ENCODE data around the gene GNPTAB. TPM values are rescaled to one million over a fixed set of nuclear protein-coding genes. Genes with fewer than 3 reads are reported as not detected.

The GNPTAB gene
- total and polyA plus RNA-seq, 2 of the 13 experiments (the other 11 are each of a cell fraction or from before 2014, with no cell fraction given), result 13.6 to 19.4 TPM

DNA sequence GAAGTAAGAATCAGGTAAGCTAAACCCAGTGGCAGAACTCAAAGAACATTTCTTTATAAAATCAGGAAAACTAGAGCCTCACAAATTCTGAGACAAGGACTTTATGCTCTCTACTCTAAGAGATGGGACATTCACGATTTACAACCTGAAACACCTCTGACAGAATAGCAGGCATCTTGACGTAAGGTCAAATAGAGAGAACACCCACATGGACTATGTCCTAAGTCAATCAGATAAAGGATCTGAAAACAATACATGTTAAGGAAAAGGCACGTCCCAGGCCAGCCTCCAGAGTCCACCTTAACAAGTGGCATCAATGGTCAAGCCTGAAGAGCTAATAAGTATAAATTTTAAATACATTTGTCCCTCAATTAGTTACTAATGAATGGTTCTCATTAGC lies 51.6 kb downstream of the GNPTAB start:
- Histone ChIP-seq H3K27ac (ENCODE audit: extremely low read length, insufficient read depth, low read length) (no peak overlapping the region), H3K27me3 (ENCODE audit: control insufficient read depth in 1 of 2, insufficient read depth in 2 of 2, low read length in 2 of 2) (no peaks in the 10 kb centered on the region), H4K20me1 (ENCODE audit: insufficient read depth, low read length) (no peaks in the 10 kb centered on the region), H3K9me3 (ENCODE audit: low read length) (no peaks in the 10 kb centered on the region), H3K9ac (ENCODE audit: insufficient read depth, low read depth, low read length) (no peak overlapping the region), H2AFZ (ENCODE audit: low read length) (no peak overlapping the region), H3K79me2 (ENCODE audit: insufficient read depth, low read length) (no peaks in the 10 kb centered on the region), H3K36me3 (replicated peaks in 1 of 2; ENCODE audit: control insufficient read depth in 1 of 2, insufficient read depth in 2 of 2, low read length in 2 of 2) (peaks cover 0 to 1% of the 10 kb centered on the region in 2 experiments; a peak in 2 of 5 replicates), H3K4me1 (ENCODE audit: insufficient read depth, low read length) (peaks cover 14% of the 10 kb centered on the region; the same call in 1 of the 2 replicates), H3K4me3 (replicated peaks in 1 of 3; ENCODE audit: insufficient read depth in 1 of 3, low read depth in 2 of 3, low read length in 3 of 3) (no peak overlapping the region), H3K4me2 (ENCODE audit: low read depth, low read length) (no peak overlapping the region)
- ChIA-PET CTCF (ENCODE audit: low intra/inter-chr PET ratio, low total read pairs) (no interaction called here), POLR2A (no interaction called here)
- TF ChIP-seq, protein P1, sequence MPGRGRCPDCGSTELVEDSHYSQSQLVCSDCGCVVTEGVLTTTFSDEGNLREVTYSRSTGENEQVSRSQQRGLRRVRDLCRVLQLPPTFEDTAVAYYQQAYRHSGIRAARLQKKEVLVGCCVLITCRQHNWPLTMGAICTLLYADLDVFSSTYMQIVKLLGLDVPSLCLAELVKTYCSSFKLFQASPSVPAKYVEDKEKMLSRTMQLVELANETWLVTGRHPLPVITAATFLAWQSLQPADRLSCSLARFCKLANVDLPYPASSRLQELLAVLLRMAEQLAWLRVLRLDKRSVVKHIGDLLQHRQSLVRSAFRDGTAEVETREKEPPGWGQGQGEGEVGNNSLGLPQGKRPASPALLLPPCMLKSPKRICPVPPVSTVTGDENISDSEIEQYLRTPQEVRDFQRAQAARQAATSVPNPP (CRISPR knock-in tag; IDR thresholded peaks at IDR 0.05), result no peak
- TF ChIP-seq, protein P2, sequence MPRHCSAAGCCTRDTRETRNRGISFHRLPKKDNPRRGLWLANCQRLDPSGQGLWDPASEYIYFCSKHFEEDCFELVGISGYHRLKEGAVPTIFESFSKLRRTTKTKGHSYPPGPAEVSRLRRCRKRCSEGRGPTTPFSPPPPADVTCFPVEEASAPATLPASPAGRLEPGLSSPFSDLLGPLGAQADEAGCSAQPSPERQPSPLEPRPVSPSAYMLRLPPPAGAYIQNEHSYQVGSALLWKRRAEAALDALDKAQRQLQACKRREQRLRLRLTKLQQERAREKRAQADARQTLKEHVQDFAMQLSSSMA (CRISPR knock-in tag; IDR thresholded peaks at IDR 0.05), result no peak
- TF ChIP-seq, protein P3, sequence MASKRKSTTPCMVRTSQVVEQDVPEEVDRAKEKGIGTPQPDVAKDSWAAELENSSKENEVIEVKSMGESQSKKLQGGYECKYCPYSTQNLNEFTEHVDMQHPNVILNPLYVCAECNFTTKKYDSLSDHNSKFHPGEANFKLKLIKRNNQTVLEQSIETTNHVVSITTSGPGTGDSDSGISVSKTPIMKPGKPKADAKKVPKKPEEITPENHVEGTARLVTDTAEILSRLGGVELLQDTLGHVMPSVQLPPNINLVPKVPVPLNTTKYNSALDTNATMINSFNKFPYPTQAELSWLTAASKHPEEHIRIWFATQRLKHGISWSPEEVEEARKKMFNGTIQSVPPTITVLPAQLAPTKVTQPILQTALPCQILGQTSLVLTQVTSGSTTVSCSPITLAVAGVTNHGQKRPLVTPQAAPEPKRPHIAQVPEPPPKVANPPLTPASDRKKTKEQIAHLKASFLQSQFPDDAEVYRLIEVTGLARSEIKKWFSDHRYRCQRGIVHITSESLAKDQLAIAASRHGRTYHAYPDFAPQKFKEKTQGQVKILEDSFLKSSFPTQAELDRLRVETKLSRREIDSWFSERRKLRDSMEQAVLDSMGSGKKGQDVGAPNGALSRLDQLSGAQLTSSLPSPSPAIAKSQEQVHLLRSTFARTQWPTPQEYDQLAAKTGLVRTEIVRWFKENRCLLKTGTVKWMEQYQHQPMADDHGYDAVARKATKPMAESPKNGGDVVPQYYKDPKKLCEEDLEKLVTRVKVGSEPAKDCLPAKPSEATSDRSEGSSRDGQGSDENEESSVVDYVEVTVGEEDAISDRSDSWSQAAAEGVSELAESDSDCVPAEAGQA (IDR thresholded peaks at IDR 0.05; ENCODE audit: low read depth), result no peak
- TF ChIP-seq, protein P3 (CRISPR knock-in tag; IDR thresholded peaks at IDR 0.05; ENCODE audit: borderline replicate concordance), result no peak
- TF ChIP-seq, protein P4, sequence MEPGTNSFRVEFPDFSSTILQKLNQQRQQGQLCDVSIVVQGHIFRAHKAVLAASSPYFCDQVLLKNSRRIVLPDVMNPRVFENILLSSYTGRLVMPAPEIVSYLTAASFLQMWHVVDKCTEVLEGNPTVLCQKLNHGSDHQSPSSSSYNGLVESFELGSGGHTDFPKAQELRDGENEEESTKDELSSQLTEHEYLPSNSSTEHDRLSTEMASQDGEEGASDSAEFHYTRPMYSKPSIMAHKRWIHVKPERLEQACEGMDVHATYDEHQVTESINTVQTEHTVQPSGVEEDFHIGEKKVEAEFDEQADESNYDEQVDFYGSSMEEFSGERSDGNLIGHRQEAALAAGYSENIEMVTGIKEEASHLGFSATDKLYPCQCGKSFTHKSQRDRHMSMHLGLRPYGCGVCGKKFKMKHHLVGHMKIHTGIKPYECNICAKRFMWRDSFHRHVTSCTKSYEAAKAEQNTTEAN (CRISPR knock-in tag; conservative IDR thresholded peaks at IDR 0.05), result no peak
- TF ChIP-seq SKI (IDR thresholded peaks at IDR 0.05; ENCODE audit: partially characterized antibody) (no peak), ZNF33A (CRISPR knock-in tag; IDR thresholded peaks at IDR 0.05; ENCODE audit: borderline replicate concordance) (no peak), PCBP1 (IDR thresholded peaks at IDR 0.05; ENCODE audit: borderline replicate concordance, low read depth, low read length) (no peak), NCOA2 (CRISPR knock-in tag; IDR thresholded peaks at IDR 0.05) (no peak), ZNF777 (CRISPR knock-in tag; IDR thresholded peaks at IDR 0.05) (no peak), ZNF24 (IDR thresholded peaks at IDR 0.05) (no peak)
- TF ChIP-seq, protein P5, sequence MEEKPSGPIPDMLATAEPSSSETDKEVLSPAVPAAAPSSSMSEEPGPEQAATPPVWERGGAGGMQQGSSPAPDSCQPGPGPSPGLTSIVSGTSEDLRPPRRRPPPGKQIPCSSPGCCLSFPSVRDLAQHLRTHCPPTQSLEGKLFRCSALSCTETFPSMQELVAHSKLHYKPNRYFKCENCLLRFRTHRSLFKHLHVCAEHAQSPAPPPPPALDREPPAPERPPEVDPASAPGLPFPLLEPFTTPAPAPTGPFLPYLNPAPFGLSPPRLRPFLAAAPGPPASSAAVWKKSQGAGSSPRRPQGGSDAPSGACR (CRISPR knock-in tag; IDR thresholded peaks at IDR 0.05), result no peak
- ATAC-seq (no peak), FAIRE-seq (peak; percentile 23), DNase-seq (ENCODE audit: low spot score) (no peak)
- no TSS peak for BruUV-seq (replicated peaks)
- intact Hi-C loops (cut with micrococcal nuclease; ENCODE audit: unreplicated experiment), result no loop called here
- in situ Hi-C loops (cut with HindIII; ENCODE audit: extremely low pct_ligation_motif_present, low pct_unique_long_range_greater_than_20kb), result no loop called here
- WGBS (ENCODE audit: low lambda C conversion rate), result 85% methylated on average over 3 of the region's 3 CpGs
